Vagina (tissue), 2 donors: ENCODE data around the gene CLRN2.

ENCODE experiments used
- CTCF ChIP-seq, 3 experiments: fragments of 450-650 bp in 2 of 3; fragments of 200-600 bp in 1 of 3; sonication (generic) in 1 of 3; IDR thresholded peaks; one replicate each; pipeline ENCODE4 v1.5.1; 2017 to 2019; ENCODE audit warnings: antibody characterized with exemption in 3 of 3, mild to moderate bottlenecking in 2 of 3, moderate library complexity in 2 of 3
- POLR2A ChIP-seq, 2 donors: fragments of 450-650 bp; IDR thresholded peaks; one replicate each; pipeline ENCODE4 v1.6.1; 2017; ENCODE audit warnings: antibody characterized with exemption in 2 of 2, mild to moderate bottlenecking in 2 of 2, moderate library complexity in 2 of 2

- no peak for TF ChIP-seq CTCF (IDR thresholded peaks at IDR 0.05)
- TF ChIP-seq POLR2A (IDR thresholded peaks at IDR 0.05), result no peak
These were observed 20.4 kb upstream of the CLRN2 start for GRCh38 chr4:17494258-17495190.
